Lung microvascular endothelial cell (primary cell): ENCODE measurements around the gene LRCH2. TPM values are rescaled to one million over a fixed set of nuclear protein-coding genes. Genes with fewer than 3 reads are reported as not detected.
"Not testable (repeated sequence)": the region's sequence is repeated elsewhere in the genome, so short reads cannot be mapped to it uniquely, and the experiment has no call there.

Experiments
- DNase-seq, 2 donors: peaks; one replicate each; pipeline versions ENCODE4 v3.0.0 to v3.0.0-alpha.2; 2010; ENCODE audit warnings: low read depth in 2 of 2
- total RNA-seq: library from RNA; depleted of rRNA; stranded (reverse); fragments of >200 nt; gene quantifications from 2 replicates; pipeline ENCODE4 v1.2.1, GENCODE V29; 2014

The LRCH2 gene
- total RNA-seq, 1 donor from 2014 or later: 15.3 TPM

DNA sequence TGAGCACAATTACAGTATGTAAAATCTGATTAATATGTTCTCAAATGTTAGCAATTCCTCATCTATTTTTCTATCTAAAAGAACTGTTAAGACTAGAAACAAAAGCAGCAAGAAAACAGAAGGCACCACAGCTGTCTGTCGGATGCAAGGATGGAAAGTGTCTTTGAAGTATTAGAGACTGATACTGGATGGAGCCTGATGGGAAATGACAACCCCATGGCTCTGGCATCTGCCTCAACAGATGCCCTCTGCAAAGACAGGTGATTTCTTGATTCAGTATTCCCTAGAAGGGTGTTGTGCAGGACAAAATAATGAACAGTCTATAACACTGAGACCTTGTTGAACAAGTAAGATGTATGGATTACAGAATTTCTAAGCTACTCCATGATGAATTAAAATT lies 19.7 kb downstream of the LRCH2 start:
- DNase-seq: no peak

- not testable (repeated sequence) for DNase-seq
Observed at GRCh38 chrX:115209547-115209946, 24.3 kb downstream of the LRCH2 start.

DNA sequence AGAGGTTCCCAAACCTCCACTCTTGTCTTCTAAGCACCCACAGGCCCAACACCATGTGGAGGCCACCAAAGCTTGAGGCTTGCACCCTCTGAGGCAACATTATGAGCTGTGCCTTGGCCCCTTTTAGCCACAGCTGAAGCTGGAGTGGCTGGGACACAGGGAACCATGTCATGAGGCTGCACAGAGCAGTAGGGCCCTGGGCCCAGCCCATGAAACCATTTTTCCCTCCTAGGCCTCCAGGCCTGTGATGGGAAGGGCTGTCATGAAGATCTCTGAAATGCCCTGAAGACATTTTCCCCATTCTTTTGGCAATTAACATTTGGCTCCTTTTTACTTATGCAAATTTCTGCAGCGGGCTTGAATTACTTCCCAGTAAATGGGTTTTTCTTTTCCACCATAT lies 29.9 kb downstream of the LRCH2 start:
- DNase-seq: no peak

GRCh38 chrX:115192244-115192700 lies 41.6 kb downstream of the LRCH2 start:
- no peak for DNase-seq

- no peak for DNase-seq
Observed at GRCh38 chrX:115191490-115192243, 42.2 kb downstream of the LRCH2 start.

- no peak for DNase-seq
Observed at GRCh38 chrX:115190636-115191489, 43.0 kb downstream of the LRCH2 start.

GRCh38 chrX:115189646-115190635 lies 44.0 kb downstream of the LRCH2 start:
- DNase-seq: no peak

DNA sequence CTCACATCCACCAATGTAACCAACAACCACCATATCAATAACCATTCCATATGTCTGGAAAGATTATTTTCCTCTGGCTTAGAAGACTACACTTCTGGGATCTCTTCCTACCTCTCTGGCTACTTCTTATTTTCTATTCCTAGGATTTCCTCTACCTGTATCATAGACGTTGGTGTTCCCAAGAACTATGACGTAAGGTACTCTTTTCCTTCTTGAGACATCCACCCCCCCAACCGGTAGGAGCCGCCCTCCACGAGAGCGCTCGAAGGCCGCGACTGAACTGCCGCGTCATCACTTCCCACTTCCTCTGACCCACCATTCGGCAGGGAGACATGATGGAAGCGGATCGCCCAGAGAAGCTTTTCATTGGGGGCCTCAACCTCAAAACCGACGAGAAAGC lies 44.8 kb downstream of the LRCH2 start, which contains the start of gene RBMXL3:
Gene RBMXL3 (plus strand): TSS at position 301 of the 400 bp plus-strand sequence. CDS start 32 bp downstream, at position 333.
- no peak for DNase-seq

DNA sequence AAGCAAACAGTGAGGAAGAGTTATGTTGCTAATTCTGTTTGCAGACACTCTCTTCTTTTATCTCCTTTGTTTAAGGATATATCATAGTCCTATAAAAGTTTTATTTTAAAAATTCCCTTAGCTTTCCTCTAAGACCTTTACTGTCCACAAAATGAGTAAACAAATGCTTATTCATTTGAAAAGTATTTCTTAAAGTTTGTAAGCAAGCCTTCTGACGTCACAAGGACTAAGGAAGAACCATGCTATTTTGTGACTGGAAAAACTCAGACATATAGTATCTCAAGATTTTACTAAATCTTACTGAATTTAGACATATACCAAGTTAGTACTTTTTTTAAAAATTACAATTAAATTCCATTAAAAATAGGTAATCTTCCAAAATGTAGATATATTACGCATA lies 49.9 kb downstream of the LRCH2 start:
- DNase-seq: no peak

GRCh38 chrX:115178473-115178872 lies 55.4 kb downstream of the LRCH2 start:
- DNase-seq: no peak

DNA sequence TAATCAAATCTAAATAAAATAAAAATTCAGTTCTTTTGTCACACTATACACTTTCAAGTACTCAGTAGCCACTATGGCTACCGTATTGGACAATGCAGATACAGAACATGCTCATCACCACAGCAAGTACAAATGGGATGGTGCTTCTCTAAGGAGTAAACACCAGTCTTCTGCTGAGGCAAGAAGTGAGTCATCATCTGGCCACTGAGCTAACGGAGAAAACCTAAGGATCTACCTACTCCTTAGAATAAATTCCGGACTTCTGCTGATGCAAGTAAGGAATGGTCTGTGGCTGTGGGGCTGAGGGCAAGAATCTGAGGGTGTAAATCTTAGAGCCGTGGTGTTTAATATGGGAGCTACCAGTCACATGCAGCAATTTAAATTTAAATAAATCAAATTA lies 56.0 kb downstream of the LRCH2 start:
- peak in 1 of 2 donors; percentile 10 for DNase-seq

DNA sequence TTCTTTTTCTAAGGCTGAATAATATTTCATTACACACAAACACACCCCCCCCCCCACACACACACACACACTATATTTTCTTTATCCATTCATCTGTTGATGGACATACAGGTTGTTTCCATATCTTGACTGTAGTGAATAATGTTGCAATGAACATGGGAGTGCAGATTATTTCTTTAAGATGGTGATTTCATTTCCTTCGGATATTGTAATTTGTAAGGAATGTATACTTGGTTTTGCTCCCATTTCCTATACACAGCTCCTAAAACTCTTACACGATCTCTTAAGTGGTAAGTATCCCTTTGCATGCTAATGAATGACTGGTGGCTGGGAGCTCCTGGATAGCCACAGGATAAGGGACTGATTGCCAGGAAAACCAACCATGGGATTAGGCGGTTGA lies 59.3 kb downstream of the LRCH2 start:
- DNase-seq: peak in 1 of 2 donors; percentile 45

- no peak for DNase-seq
Observed at GRCh38 chrX:115173181-115173580, 60.7 kb downstream of the LRCH2 start.

DNA sequence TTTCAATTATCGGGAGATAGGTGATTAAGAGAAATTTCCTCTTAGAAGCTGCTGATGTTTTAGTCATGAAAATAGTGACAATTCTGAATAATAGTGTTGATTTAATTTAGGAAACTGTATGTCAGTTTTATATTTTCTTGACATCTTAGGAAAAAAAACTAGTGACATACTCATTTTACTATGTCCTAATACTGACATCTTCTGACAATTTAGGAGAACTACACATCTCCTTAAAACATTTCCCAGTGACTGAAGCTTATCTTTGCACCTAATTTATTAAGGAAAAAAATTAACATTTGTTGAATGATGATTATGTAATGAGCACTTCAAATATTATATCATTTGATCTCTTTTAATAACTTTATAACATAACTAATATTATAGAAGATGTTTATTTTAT lies 86.7 kb downstream of the LRCH2 start:
- peak; percentile 30 to 41 for DNase-seq

DNA sequence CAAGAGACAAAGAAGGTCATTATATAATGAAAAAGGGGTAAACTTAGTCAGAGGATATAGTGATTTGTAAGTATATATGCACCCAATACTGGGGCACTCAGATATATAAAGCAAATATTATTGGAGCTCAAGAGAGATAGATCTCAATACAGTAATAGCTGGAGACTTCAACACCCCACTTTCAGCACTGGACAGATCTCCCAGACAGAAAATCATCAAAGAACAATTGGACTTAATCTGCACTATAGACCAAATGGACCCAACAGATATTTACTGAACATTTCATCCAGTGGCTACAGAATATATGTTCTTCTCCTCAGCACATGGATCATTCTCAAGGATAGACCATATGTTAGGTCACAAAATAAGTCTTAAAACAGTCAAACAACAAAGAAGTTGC lies 91.8 kb downstream of the LRCH2 start:
- DNase-seq: no peak

DNA sequence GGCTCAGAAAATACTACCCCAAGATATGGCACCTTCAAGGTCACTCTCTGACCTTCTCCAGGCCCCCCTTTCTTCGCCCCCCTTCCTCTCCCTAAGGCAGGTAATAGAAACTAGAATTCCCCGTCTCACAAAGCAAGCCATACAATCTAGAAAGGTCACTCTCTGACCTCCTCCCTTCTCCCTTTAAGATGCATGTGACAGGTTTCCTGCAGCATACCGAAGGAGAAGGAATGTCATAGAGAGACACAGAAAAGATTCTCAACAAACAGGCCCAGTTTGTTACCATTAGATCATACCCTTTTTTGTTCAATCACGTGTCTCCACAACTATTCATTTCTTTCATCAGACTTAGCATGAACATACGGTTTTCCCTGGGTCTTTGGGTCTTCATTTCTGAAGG lies 95.9 kb downstream of the LRCH2 start:
- DNase-seq: no peak

- DNase-seq: no peak
Observed at GRCh38 chrX:115134382-115134781, 99.5 kb downstream of the LRCH2 start.

- DNase-seq: no peak
Observed at GRCh38 chrX:115112411-115112810, 121.5 kb downstream of the LRCH2 start.

DNA sequence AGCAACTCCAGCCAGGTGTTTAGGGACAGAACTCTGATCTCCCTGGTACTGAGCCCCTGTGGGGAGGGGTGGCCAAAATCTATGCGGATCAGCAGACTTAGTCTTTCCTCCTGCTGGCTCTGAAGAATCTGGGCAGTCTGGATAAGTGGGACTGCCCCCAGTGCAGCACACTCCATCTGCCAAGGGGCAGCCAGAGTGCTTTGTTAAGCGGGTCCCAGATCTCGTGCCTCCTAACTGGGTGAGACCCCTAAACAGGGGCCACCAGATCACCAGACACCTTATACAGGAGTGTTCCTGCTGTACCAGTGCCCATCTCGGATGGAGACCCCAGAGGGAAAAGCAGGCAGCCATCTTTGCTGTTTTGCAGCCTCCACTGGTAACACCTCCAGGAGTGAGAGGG lies 135.0 kb downstream of the LRCH2 start:
- DNase-seq: no peak

DNA sequence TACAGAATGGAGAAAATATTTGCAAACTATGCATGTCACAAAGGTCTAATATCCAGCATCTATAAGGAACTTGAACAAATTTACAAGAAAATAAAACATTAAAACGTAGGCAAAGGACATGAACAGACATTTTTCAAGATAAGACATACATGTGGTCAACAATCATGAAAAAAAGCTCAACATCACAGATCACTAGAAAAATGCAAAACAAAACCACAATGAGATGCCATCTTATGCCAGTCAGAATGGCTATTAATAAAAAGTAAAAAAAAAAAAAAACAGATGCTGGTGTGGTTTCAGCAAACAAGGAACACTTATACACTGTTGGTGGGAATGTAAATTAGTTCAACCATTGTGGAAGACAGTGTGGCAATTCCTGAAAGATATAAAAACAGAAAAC lies 140.7 kb downstream of the LRCH2 start:
- no peak for DNase-seq

DNA sequence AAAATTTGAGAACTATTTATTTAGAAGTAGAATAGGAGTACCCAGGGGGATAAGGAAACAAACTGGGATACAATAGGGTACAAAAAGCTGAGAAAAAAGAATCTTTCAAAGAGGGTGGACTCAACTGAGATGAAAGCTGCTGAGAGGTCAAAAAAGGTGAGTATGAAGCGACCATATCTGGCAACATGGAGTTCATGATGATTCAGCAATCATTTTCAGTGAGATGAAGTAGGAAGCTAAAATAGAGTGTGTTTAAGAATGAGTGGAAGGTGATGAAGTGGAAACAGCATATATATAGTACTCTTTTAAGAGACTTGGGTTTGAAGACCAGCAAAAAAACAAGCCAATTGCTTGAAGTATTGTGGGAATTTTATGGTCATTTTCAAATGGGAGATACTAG lies 144.5 kb downstream of the LRCH2 start:
- no peak for DNase-seq
